Fibroblast of skin of right biceps (primary cell): ENCODE data around the gene TLX2.

Source experiments
- DNase-seq: peaks from one replicate; pipeline ENCODE4 v3.0.0-alpha.2; 2013

The TLX2 gene

DNA sequence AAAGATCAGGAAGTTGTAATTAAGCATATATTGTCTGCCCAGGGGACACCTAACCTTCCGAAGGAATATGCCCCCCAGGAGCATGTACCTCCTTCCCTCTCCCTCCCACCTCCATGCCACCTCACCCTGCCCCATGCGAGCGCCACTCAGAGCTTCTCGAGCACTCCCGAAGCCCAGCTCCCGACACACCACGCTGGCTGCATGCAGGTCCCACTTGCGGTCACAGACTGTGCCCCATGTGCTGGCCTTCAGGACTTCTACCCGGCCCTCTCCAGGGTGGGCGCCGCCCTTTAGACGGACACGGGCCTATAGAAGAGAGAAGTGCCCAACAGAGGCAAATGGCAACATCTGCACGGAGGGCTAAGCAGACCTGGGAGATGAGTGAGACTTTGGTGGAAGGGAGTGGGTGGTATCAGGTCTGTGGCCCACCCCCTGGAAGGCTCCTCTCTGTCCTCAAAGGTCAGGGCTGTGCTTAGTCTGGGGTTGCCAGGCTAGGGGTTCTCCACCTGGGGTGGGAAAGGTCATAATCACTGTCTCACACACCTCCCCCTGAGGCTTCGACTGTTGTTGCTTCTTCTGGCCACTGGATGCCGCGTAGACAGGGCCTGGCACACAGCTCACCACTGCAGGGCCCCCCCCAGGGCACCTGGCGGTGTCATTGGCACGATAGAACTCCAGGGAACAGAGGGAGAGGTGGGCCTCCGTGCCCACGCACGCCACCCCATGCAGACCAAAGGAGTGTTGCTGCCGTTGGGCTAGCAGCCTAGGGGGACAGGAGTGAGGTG lies 22.1 kb downstream of the TLX2 start:
- no peak for DNase-seq

DNA sequence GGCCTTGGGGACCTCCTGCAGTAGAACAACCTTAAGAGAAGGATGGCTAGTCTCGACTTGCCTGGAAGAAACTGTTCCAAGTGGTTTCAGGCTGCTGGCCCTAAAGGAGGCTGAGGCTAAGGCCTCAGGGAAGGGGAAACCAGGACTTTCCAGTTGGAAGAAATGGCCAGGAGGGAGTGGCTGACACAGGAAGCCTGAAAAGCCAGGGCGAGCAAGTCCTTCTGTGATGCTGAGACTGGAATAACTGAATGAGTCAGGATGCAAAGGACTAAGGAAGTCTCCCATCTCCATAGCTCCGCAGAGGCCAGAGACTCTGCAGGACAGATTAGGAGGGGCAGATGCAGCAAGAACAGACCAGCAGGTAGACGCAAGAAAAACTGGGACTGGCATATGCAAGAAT lies 22.9 kb downstream of the TLX2 start:
- no peak for DNase-seq

GRCh38 chr2:74538881-74539339 lies 24.7 kb downstream of the TLX2 start:
- no peak for DNase-seq

- no peak for DNase-seq
Observed at GRCh38 chr2:74540291-74540690, 26.0 kb downstream of the TLX2 start.

DNA sequence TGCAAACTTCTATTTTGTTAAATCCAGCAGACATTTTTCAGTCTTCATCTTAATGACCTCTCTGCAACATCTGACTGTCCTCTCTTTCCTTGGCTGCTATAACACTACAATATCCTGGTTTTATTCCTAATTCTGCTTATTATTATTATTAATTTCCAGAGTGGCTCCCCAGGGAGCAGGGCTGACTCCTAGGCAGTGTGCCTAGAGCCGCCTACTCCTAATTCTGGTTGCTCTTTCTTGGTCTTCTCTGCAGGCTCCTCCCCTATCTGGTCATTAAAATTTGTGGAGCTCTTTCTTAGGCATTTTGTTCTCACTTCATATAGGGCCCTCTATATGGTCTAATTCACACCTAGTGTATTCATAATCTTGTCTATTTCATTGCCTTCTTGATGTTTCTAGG lies 28.7 kb downstream of the TLX2 start:
- no peak for DNase-seq

DNA sequence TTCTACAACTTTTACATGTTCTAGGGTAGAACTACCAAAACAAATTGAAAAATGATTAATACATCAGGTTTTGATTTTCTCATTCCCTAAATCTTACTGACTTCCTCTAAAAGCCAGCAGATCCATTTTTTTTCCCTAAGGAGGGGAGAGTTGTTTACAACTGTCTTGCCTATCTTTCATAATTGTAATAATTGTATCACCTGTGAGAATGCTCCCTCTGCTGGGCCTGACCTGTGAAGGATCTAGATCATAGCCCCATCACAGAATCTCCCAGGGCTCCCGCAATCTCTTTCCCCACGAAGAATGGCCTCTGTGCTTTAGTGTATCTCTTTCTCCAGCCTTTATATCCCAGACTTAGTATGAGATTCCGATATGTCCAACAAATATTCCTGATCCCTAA lies 30.4 kb downstream of the TLX2 start:
- DNase-seq: no peak

- DNase-seq: no peak
Observed at GRCh38 chr2:74546004-74546403, 31.8 kb downstream of the TLX2 start.

GRCh38 chr2:74548285-74548899 lies 34.1 kb downstream of the TLX2 start:
- no peak for DNase-seq

GRCh38 chr2:74548900-74549826 lies 34.9 kb downstream of the TLX2 start:
- peak; percentile 63 for DNase-seq

DNA sequence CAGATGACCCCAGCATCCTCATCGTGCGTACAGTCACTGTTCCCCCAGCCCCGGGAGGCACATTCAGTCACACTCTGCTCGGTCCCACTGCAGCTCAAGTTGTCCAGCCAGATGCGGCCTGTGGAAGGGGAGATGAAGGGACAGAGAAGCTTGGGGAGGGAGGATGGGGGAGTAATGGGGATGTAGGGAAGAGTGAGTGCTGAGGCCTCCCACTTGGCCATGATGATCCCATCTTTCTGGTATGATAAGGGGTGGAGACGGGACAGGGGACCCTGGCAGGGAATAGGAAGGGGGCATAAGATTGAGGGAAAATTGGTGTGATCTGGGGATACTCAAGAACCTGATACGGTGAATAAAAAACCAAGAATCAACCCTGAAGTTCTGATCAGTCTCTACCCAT lies 36.0 kb downstream of the TLX2 start:
- DNase-seq: no peak

GRCh38 chr2:74551530-74551929 lies 37.3 kb downstream of the TLX2 start:
- no peak for DNase-seq

DNA sequence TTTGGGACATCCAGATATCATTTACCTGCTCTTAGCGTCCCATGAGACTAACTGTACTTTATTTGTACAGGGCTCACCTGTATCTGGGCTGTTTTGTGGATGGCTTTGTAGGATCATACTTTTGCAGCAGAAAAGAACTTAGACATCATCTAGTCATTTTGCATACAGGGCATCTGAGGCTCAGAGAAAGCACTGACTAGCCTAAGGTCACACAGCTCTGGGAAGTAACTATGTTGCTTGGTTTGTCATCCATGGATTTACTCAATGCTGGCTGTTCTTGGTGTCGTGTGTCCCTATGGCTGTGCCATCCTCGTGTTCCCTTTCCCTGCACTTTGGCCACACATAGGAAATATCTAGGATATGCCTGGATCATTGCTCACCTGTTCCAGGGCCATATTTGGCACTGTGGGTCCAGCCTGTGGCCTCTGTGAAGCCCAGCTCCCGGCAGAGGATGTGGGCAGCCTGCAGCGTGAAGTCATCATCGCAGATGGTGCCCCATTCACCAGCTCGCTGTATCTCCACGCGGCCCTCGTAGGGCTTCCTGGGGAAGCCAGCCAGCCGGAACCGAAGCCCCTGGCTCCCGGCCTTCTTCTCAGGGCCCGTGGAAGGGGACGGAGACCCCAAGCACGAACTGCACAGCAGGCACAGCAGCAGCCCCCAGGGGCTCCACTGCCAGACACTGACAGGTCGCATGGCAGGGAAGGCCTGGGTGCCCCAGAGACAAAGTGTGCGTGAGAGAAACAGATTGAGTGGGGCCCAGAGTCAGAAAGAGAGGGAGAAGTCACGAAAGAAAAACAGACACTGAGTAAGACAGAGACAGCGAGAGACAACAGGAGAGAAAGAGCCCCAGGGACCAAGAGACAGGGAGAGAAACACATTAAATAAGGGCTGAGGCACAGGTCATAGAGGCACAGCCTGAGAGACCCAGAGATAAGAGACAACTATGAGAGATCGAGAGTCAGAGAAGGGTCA lies 38.0 kb downstream of the TLX2 start:
- no peak for DNase-seq

DNA sequence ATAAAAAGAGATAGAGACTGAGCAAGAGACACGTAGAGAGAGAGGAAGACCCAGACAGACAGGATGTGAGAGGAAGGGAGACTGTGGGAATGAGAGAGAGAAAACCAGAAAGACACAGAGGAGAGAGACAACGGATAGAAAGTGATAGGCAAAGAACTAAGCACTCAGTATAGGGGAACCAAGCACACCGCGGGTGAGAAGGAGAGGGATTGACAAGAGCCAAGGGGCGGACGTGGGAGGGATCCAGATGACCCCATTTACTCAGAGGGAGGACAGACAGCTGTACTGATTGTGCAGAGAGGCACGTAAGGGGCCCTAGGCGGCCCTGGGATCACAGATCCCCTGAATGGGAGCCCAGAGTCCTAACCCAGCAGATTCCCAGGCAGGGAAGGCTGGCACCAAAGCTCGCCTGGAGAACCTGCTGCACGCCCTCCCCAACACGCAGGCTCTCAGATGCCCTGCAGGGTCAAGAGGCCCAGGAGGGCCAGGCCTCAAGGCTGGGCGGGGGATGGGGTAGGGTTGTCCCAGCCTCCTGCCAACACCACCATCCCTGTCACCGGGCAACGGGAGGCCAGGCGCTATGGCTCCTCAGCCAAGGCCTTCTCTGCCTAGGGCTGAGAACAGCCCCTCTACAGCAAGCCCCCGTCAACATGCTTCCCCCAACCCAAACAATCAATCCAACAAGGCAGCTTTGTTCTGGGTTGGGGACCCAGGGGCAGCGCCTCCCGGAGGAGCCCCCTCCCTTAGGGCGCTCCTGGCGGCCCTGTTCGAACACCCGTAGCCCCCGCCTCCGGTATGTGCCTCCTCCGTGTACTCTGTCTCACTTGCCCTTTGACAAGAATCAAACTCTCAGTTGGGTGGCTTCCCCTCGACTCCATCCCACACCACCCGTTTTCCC lies 38.9 kb downstream of the TLX2 start:
- DNase-seq: no peak

DNA sequence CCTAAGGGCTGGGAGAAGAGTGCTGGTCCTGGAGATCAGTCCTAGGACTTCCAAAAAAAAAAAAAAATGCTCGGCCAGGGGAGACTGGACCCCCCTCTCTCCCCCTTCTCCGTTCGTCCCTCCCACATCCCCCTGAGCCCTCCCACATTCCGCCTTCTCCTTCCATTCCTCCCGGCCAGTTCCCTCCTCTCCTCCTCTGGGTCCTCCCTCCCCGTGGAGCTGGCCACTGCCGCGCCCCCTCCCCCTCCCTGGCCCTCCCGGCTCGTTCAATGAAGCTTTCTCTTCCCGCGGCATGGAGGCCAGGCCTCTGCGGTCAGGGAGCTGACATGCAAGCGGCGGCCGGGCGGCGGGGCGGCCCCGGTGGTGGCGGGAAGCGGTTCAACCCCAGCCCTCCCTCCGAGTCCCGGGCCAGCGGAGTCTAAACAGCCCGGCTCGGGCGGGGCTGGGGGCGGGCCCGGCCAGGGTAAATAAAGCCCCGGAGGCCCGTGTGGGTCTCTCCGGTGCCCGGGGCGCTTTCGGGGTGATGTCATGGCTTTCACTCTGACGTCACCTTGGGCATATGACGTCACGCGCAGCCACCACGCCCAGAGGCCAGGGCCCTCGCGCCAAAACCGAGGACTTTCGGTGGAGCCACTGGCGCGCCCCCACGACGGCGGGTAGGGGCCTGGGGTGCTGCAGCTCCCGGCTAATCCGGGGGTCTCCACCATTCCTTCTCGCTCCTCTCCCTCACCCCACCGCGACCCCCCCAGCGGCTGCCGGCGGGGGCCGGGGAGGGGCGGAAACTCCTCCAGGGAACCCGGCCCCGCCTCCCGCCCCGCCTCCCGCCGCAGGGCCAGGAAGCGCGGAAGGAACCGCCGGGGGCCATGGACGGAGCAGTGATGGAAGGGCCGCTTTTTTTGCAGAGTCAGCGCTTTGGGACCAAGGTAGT lies 39.9 kb downstream of the TLX2 start, which contains the start of the genes DOK1 and LOXL3:
DOK1 (plus strand) TSS at position 829 of the 928 bp plus-strand sequence; CDS start at position 864, 35 bp downstream.
LOXL3 (minus strand) TSS at position 51 of the 928 bp plus-strand sequence. CDS start 1,308 bp downstream, outside the sequence.
- DNase-seq: peak; percentile 93

DNA sequence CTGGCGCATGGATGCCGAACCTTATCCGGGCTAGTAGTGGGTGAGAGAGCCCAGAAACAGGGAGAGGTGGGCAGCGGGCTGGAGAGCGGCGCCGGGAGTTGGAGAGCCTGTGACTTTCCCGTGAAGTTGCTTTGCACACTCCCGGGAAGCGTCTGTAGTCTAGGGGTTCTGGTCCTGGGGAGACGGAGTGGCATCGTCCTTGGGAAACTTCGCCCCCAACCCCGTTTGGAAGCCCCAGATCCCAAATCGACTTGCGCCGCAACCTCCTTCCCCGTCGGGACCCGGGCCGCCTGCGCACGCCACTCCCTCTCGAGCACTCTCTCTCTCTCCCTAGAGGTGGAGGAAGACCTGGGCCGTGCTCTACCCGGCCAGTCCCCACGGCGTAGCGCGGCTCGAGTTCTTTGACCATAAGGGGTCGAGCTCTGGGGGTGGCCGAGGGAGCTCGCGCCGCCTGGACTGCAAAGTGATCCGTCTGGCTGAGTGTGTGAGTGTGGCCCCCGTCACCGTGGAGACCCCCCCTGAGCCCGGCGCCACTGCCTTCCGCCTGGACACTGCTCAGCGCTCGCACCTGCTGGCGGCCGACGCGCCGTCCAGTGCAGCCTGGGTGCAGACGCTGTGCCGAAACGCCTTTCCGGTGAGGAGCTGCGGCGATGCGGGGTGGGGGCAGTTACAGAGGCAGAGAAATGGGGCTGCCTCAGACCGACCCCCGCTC lies 40.7 kb downstream of the TLX2 start:
- no peak for DNase-seq

DNA sequence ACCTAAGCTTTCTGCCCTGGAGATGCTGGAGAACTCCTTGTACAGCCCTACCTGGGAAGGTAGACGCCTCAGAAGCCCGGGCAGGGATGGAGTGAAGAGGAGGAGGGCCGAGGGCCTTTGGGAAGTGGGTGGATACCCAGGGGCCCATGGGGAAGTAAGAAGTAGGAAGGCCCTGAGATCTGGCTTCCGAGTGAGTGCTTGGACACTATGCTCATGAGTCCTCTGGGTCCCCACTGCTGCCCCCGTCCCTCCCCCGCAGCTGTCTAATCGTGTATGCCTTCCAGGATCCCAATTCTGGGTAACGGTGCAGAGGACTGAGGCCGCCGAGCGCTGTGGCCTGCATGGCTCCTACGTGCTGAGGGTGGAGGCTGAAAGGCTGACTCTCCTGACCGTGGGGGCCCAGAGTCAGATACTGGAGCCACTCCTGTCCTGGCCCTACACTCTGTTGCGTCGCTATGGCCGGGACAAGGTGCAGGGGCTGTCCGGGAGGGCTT lies 41.4 kb downstream of the TLX2 start:
- DNase-seq: no peak

- no peak for DNase-seq
Observed at GRCh38 chr2:74556159-74556558, 41.9 kb downstream of the TLX2 start.

DNA sequence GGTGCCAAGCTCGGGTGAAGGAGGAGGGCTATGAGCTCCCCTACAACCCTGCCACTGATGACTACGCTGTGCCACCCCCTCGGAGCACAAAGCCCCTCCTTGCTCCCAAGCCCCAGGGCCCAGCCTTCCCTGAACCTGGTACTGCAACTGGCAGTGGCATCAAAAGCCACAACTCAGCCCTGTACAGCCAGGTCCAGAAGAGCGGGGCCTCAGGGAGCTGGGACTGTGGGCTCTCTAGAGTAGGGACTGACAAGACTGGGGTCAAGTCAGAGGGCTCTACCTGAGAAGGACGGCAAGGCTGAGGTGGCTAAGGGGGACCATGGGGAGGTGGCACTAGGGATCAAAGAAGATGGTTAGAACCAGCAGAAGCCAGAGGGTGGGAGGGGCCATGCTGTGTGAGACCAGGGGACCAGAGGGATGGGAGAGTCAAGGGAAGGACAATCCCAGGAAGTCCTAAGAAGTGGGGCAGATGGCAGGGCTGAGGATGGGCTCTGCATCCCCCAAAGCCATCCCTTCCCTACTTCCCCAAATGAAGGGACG lies 42.7 kb downstream of the TLX2 start:
- no peak for DNase-seq
